22Rv1 (cell line): ENCODE measurements around the gene RTF2.

Source experiments
- CTCF ChIP-seq: fragments of 450-650 bp; IDR thresholded peaks from 2 replicates; pipeline ENCODE4 v1.5.1; 2017; ENCODE audit warnings: mild to moderate bottlenecking
- ZFX ChIP-seq: fragments of 450-650 bp; IDR thresholded peaks from 2 replicates; pipeline ENCODE4 v1.6.1; 2017; ENCODE audit warnings: antibody characterized with exemption, borderline replicate concordance

DNA sequence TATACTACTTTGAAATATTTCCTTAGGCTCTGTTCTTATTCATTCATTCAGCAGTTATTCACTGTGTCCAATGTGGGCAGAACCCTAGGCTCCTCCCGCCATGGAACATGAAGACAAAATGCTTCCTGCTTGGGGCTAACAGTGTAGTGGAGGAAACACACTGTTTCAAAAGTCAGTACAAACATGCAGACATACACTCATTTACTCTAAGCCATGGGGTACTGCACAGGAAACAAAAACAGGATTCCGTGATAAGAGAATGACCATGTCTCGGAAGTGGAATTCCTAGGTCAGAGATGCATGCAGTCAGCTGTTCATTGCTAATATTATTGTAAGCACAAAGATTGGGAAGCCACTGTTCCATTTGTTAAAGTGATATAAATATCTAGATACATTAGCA is 37.7 kb downstream of the RTF2 start:
- TF ChIP-seq CTCF, result no peak
- no peak for TF ChIP-seq ZFX
